GM18502 (cell line): ENCODE measurements around the gene AGAP1.

ENCODE experiments used
- ATAC-seq: cut with Tn5 transposase; IDR thresholded peaks from one replicate; pipeline ENCODE4 v1.9.1; 2021; ENCODE audit warnings: mild to moderate bottlenecking; ENCODE audit not compliant: unreplicated experiment, poor library complexity

AGAP1 gene

DNA sequence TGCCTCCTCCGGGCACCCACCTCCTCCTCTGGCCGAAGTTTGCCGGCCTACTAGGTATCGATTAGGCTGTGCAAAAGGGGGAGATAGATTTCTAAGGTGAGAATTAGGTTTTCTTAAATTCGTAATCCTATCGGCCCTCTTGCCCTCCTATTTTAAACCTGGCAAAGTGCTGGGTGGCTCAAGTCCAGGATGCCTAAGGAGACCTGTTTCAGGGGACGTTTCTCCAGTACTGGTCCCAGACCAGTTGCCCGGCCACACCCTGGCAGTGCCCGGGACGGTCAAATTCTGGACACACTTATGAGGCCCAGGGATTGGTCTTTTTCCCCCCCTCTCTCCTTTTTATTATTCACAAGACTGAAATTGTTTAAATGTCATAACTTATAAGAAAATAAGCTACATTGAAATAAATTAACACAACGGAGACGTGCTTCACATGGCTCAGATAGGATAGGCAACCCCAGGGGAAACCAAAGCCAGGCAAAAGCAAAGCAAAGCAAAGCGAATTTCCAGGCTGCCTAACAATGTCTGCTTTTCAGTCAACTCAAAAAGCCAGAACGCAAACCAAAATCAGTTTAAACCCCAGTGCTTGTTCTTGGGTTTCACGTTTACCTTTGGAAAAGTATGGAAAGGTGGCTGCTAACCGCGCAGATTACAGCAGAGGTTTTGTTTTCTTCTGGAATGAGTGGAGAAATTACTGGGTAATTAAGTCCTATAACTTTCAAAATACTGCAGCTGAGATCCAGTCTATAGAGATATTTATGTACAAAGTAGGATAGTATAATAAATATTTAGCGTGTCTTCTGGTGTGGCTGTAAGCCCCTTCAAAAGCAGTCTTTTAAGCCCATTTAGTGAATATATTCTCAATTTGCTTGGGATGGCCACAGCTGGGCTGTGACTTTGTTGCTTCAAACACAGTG is 671.3 kb downstream of the AGAP1 start:
- ATAC-seq: no peak

DNA sequence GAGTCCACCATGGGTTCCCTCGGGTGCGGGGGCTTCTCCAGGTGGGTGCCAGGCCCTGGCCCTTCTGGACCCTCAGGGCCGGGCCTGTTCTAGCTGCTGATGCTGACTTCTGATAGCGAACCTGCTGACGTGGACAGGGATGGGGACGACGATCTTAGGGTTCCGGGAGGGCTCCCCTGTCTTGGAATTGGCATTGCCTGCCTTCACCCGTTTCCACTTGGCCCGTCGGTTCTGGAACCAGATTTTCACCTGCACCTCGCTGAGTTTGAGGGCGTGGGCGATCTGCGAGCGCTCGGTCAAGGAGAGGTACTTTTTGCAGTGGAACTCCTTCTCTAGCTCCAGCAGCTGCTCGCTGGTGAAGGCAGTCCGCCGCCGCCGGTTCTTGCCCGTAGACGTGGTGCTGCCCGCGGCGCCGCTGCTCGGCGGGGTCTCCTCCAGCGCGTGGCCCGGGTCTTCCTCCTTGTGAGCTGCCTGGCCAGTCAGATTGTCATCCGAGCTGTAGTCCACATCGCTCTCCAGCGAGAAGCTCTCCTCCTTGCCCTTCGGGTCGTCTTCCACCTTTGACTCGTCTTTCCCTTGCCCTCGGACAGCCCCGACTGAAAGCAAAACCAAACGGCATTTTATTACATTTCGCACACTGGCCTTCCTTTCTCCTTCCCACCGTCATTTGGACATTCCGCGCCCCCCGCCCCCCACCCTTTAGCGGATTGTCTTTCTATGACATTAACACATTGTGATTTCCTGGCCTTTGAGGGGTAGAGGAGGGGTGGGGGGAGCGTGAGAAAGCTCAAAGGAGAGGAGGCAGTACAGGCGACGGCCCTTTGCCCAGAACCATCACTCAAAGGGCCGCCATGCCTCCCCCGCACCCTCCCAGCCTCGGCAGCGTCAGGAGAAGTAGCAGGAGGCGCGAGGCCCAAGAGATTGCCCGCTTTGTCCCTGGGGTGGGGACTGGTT is 672.3 kb downstream of the AGAP1 start:
- no peak for ATAC-seq

DNA sequence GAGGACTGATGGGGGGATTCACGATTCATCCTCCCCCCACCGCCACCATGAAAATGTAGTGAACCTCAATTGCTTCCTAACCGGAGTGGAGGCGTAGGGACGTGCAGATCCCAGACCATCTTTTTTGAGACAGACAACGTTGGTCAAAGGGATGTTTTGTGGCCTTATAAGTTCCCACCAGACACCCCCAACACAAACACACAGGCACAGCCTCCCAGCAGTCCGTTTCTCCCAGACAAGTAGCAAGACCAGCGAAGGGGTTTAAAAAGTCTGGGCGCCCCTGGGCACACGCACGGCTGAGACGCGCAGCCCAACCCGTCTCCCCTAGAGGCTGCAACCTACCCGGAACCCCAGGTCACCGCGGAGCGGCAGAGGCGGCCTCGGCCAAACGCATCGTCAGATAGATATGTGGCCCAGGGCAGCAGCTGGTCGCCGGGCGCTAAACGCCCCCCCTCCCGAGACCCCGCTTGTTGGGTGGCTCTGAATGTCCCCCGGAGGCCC is 673.0 kb downstream of the AGAP1 start:
- no peak for ATAC-seq

DNA sequence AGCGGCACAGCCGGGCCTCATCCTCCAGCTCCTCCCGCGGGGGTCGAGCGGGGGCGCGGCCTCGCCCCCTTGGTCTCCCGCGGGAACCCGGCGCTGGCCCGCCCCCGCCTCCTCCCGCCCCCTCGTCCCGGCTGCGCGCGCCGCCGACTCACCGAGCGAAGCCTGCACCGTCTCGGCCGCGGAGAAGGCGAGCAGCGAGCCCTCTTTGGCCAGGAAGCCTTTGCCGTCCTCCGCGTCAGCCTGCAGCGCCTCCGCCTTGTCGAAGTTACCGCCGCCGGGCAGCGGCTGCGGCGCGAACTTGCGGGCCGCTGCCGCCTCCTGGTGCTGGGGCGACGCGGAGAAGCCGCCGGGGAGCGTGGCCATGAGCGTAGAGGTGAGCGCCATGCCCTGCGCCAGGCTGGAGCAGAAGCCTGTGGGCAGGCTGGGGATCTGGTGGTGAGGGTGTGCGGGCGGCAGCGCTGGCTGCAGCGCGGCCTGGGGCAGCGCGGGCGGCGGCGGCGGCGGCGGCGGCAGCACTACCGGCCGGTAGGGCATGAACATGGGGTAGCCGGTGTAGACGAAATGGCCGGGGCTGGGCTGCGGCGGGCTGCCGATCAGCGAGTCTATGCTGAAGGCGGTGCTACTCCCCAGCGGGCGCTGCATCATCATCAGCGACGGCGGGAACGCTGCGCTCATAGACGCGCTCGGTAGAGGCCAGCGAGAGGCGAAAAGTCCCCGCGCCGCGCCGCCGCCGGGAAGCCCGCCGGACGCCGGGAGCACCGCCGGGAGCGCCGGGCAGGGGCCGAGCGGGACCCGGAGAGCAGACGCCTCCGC is 673.7 kb downstream of the AGAP1 start:
- ATAC-seq: no peak

DNA sequence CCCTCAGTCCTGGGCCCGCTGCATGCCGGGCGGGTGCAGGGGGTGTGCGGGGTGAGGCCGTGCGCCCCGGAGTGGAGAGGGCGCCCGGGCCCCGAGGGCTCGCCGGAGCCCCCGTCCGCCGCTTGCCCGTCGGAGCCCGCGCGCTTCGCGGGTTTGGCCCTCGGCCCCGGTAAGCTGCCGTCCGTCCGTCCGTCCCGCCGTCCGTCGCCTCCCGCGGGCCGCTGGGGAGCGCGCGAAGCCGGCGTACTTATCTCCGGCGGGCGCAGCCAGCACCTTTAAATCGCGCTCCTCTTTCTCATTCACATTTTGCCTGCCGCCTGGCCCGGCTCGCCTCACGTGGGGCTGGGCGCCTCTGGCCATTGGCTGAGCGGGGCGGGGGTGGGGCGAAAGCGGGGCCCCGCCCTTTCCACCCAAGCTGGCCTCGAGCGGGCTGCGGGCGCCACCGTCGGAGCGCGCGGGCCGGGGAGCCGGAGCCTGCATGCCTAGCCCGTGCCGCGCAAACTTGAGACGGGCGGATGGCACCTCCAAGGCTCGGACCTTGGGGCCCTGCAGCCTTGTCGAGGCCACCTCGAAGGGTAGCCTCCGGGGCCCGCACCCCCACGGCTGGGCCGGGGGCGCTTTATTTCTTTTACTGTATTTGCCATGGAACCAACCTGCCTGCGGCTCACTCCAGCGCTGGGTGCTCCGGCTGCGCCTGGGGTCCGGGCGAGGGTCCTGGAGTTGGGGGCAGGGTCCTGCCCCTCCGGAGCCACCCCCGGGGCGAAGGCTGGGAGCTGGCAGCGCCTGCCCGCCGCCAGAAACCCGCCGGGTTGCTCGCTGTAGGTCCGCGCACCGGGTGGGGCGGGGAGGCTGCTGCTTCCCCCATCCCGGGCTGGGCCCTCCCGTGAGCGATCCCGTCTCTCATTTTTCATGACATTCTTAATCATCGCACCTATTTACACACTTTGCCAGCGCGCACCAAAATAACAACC is 674.6 kb downstream of the AGAP1 start, which contains the start of gene GBX2:
TSS of gene GBX2 (minus strand) at position 277 of the 971 bp plus-strand sequence. CDS start 415 bp downstream, outside the sequence.
- no peak for ATAC-seq

DNA sequence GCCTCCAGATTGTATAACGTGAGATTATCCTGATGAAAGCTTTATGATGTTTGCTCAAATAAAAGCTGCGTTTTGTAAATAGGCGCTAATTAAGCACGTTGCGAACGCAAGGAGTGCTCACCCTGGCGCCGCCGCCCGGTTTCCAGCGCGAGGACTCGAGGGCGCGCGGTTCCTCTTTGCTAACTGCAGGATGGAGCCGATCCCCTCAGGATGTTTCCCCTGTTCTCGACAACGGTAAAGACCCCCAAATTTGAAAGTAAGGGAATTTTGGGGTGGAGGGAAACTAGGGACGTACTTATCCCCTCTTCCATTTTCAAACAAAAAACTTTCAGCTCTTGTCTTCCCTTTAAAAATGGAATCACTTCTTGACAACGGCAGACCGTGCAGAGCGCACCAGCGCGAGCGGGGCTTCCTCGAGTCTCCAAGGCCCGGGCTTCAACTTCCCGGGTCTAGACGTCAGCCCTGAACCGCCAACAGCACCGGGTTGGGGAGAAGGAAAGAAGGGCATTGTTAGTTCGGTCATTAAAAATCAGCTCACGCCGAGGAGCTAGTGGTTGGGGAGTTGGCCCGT is 675.4 kb downstream of the AGAP1 start:
- ATAC-seq: no peak

DNA sequence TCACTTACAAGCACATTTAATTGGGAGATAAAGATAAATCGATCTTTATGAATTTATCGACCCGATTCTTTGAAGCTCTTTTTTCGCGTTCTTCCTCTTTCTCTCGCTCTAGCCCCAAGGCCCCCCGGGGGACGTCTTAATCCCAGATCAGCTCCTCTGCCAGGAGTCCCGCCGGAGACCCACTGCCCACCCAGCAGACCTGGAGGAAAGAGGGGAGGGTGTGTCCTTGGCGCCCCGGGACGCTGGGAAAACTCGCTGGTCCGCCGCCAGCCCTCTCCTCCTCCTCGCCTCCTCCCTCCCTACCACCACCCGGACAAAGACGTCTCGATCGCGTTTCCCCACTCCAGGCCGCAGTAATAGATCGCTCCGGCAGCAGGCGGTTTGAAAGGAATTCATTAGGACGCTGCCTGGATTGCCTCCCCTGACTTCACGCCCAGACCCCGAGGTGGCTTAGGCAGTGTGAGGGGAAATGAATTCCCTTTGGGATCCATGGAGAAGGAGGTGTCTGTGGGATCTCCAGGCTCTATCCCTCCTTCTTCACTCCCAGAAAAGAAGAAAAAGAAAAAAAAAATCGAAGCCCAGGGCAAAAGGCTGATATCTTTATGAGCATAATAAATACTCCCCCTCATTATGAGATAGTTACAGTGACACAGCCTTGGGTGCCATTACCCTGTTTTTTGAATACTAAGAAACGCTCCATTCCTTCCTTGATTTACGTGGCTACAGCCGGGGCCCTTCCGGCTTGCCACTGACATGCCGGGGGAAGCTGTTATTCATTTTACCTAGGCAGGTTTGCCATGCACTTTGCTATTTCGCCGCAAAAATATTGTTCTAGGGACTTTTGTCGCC is 676.1 kb downstream of the AGAP1 start:
- no peak for ATAC-seq

DNA sequence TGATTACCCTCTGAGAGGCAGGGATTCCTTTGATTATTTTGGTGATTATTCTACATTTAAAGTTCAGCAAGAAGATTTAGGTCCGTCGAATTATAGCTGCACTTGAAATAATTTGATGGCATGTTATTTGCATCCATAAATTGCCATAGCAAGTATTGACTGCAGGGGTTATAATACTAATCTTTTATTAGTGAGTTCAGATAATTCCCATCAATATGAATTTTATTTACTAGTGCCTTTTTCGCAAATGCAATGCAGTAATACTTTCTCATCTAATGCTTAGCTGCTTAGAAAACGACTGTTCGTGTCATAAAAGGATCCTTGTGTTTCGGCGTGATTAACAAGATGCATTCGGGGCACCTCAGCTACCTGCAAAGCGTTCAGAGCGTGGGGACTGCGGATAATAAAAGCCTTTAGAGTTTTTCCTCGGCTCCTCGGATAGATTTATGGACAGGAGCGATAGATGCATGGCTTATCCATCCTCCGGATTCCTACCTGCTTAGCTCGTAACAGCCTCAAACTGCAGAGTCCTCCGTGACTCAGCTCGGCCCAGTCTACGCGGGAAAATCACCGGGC is 676.8 kb downstream of the AGAP1 start:
- no peak for ATAC-seq

DNA sequence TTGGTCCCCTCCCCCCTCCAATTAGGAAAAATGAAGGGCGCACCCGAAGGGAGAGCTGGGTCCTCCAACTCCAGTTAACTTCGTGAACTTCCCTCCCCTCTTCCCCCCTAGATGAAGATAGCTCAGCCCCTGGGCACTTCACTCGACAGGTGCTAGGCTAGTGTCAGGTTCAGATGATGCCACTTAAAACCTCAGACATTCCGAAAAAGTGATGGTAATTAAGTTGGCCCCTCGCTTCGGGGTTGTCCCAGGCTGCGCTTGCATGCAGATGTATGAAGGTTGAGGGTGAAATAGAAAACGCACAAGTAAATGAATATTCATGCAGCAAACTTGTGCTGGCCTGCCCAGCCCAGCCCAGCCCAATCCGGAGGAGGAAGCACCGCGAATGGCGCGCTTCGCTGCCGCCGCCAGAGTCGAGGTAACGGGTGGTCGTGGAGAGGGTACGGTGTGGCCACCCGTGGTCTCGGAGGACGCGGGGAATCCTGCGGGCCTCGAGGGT is 677.4 kb downstream of the AGAP1 start:
- no peak for ATAC-seq

DNA sequence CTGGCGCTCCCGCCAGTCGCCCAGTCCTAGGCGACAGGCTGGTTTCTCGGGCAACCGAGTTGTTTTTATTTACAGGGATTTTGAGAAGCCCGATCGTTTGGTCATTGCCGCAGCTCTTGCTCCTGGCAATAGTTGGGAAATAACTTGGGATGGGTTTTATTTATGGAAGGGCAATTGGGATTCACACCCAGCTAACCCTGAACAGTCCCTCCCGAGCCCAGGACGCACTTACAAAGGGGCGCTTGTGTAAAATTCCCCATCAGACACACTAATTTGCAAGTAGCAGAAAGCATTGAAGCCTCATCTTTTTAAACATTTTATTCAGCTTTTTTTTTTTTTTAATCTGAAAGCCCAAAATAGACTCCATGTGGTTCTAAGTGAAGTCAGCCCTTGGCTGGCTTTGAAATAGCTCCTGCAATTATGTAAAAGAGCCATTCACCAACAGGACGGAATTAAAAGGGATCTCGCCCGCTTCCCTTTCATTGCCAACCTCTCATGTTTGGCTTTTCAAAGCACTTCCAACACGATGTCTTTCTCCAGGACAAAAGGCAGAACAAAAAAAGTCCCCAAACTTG is 677.9 kb downstream of the AGAP1 start:
- ATAC-seq: no peak

DNA sequence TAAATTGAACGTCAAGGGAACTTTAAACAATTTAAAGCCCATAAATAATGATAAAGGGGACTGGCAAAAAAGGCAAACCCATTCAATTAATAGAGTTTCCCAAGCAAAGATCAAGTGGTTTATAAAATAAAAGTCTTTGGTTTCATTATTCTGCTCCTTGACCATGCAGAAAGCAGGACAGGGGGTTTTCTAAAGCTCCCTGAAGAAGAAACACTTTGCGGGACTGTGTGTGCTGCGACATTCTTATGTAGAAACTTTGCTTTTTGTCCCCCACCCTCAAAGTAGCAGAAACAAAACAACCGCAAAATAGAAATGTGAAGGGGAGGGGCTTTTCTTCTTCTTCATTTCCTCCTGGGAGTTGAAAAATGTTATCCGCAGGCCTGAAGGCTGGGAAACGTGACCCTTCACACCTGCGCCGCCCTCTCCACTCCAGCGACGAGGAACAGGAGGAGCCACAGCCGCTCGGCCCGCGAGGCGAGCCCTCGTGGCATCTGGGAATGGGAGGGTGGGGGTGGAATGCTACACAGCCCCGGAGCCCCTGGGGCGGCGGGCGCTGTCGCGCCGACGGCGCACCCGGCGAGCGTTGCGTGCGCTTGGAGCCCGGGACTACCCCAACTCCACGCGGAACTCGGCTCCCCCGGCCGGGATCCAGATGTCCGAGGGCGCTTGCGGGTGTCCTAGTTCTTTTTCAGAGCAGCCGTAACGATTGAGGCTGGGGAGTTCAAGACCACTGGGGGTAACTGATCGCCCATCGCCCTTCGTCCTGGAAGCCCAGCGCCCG is 678.6 kb downstream of the AGAP1 start:
- ATAC-seq: no peak

DNA sequence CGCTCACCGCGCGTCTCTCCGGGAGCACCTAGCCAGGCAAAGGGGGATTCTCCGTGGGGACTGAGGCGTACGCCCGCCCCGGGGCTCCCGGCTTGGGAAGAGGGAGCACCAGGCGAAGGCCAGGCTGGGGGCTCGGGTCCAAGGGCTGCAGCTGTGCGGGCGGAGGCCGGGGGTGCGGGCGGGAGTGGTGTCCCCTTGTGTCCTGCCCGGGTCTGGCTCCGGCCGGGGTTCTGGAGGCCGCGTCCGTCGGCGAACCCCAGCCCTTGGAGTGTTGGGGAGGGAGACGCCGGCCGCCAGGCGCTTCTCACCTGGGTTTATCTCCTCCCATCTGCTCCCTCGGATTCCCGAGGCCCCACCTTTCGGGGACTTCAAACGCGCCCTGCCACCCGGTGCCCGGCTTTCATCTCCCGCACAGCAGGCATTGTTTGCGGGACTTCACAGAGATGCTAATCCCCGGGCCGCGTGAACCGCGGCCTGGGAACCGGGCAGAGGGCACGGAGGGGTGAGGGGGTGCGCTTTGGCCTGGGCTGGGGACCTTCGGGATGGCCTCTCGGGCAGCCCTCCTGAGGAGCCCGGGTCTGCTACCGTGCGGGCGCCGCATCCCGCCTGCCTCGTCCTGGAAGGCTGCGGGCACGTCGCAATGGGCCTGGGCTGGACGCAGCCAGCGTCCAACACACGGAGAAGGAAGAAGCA is 679.3 kb downstream of the AGAP1 start:
- no peak for ATAC-seq

DNA sequence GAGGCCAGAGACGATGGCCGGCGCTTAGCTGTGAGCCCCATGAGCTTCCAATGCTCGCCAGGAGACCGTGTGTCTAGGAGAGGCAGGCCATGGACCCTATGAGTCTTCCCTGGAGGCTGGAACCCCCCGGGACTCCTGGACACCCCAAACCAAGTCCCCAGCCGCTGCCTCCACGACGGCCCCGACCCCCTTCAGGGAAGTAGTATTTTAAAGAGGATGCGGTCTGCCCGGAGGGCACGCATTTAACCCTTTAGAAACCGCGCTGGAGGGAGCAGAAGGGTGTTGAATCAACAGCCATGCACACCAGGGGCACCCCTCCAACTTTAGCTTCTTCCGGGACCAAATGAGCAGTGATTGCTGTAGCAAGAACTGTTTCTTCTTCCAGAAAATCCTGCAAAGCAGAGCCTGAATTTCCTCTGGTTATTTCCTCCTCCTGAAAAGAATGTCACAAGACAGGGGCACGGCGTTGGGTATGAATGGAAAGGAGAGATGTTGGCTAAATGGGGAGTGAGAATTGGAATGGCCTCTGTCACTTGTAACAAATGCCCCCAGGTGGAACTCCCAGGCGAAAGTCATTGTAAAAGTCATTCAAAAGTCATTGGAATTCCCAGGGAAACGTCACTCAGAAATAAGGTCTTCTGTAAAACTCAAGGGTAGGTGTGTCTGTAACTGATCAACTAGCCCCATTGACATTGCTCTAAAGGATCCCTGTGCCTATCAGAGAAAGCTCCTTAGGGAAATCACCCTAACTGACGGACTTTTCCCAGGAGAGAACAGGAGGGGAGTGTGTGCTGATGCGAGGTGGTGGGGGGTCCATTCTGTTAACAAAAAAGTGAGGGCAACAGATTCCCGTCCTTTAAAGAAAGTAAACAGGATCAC is 680.1 kb downstream of the AGAP1 start:
- ATAC-seq: no peak

DNA sequence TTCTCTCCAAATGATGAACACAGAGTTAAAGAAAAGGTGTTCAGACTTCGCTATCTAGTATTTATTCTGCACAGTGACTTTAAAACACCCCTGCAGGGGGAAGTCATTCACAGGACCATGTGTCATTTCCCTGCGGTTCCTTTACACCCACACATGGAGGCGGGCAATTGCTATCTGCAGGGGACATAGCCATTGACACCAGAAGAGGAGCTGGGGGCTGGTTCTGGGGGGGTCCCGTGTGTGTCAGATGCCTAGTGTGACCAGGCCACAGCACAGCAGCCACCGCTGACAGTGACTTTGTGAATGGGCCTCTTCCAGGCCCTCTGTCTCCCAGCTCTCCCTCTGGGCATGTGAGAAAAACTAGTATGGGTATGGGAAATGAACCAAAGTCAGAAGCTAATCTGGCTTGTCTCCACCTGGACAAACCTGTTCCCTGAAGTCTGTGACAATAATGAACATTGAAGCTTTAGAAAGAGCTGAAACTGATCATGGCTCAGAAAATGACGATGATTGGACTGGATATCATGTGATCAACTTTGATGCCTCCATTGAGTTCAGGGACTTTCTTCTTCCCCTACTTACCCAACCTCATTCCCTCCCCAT is 681.8 kb downstream of the AGAP1 start:
- no peak for ATAC-seq
